Measurements from ENCODE around the gene ELFN1. TPM values are rescaled to one million over a fixed set of nuclear protein-coding genes. Genes with fewer than 3 reads are reported as not detected.

The ELFN1 gene
- total RNA-seq, 3 donors from 2014 or later: 0.26 to 0.44 (median 0.41) TPM

DNA sequence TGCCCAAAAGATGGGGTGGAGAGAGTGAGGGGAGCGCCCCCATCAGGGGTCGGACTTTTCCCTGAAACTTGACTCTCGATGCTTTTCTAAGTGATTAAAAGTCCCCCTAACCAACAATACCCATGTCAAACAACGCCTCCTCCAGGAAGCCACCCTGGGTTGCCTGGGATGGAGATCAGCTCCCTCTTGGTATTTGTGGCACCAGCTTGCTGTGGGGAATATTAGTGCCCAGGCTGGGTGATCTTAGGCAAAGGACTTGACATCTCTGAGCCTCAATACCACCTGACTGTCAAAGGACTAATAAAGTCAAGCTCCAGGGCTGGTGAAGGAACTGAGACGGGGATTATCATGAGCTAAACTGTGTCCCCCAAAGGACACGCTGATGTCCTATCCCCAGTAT, 18.2 kb upstream of the ELFN1 start:
- intact Hi-C loops (cut with DNase I, micrococcal nuclease): no loop called here
- no peak for DNase-seq
- Histone ChIP-seq H3K4me3 (no peak overlapping the region), H3K4me1 (ENCODE audit: low read depth) (no peaks in the 10 kb centered on the region), H3K9me3 (no peaks in the 10 kb centered on the region), H3K36me3 (ENCODE audit: low read depth) (no peaks in the 10 kb centered on the region)
- no peak for ATAC-seq
- TF ChIP-seq, protein P1, sequence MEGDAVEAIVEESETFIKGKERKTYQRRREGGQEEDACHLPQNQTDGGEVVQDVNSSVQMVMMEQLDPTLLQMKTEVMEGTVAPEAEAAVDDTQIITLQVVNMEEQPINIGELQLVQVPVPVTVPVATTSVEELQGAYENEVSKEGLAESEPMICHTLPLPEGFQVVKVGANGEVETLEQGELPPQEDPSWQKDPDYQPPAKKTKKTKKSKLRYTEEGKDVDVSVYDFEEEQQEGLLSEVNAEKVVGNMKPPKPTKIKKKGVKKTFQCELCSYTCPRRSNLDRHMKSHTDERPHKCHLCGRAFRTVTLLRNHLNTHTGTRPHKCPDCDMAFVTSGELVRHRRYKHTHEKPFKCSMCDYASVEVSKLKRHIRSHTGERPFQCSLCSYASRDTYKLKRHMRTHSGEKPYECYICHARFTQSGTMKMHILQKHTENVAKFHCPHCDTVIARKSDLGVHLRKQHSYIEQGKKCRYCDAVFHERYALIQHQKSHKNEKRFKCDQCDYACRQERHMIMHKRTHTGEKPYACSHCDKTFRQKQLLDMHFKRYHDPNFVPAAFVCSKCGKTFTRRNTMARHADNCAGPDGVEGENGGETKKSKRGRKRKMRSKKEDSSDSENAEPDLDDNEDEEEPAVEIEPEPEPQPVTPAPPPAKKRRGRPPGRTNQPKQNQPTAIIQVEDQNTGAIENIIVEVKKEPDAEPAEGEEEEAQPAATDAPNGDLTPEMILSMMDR (IDR thresholded peaks at IDR 0.05): no peak

DNA sequence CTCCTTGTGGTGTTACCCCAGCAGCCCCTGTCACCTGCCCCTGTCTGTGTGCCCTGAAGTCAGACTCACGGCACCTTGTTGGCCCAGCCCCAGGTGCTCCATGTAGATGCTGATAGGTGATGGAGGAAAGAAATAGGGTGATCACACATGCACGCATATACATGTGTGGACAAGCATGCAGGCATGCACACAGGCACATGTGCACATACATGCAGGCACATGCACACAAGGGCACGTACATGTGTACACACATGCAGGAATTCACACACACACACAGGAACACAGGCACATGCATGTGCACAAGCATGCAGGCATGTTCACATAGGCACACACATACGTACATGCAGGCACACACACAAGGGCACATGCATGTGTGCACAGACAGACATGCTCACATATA, 16.6 kb upstream of the ELFN1 start:
- peak in 1 of 3 donors; percentile 4 for DNase-seq
- H3K4me3 ChIP-seq: no peak overlapping the region
- H3K9me3 ChIP-seq: no peaks in the 10 kb centered on the region
- no peaks in the 10 kb centered on the region for H3K36me3 ChIP-seq (ENCODE audit: low read depth)
- no peaks in the 10 kb centered on the region for H3K4me1 ChIP-seq (ENCODE audit: low read depth)
- TF ChIP-seq, protein P1 (IDR thresholded peaks at IDR 0.05): no peak
- intact Hi-C loops (cut with DNase I, micrococcal nuclease): no loop called here
- no peak for ATAC-seq

DNA sequence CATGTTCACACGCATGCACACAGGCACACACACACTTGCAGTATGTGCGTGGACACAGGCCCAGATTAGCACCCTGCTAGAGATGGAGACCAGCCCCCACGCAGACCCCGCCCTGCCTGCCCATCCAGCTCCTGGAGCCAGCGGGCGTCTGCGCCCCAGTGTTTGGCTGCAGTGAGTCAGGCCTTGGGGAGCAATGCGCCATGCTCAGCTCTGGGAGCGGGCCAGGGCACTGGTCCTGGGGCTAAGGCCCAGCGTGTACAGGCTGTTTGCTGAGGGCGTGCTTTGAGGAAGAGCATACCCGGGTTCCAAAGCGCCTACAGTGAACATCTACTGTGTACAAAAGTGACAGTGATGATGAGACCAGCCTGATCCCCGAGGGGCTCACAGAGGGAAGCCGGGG, 16.0 kb upstream of the ELFN1 start:
- no peaks in the 10 kb centered on the region for H3K9me3 ChIP-seq
- TF ChIP-seq, protein P1 (IDR thresholded peaks at IDR 0.05): no peak
- no peak for ATAC-seq
- DNase-seq: peak in 1 of 3 donors; percentile 40
- no peak overlapping the region for H3K4me3 ChIP-seq
- intact Hi-C loops (cut with DNase I, micrococcal nuclease): no loop called here
- no peaks in the 10 kb centered on the region for H3K36me3 ChIP-seq (ENCODE audit: low read depth)
- H3K4me1 ChIP-seq (ENCODE audit: low read depth): no peaks in the 10 kb centered on the region

DNA sequence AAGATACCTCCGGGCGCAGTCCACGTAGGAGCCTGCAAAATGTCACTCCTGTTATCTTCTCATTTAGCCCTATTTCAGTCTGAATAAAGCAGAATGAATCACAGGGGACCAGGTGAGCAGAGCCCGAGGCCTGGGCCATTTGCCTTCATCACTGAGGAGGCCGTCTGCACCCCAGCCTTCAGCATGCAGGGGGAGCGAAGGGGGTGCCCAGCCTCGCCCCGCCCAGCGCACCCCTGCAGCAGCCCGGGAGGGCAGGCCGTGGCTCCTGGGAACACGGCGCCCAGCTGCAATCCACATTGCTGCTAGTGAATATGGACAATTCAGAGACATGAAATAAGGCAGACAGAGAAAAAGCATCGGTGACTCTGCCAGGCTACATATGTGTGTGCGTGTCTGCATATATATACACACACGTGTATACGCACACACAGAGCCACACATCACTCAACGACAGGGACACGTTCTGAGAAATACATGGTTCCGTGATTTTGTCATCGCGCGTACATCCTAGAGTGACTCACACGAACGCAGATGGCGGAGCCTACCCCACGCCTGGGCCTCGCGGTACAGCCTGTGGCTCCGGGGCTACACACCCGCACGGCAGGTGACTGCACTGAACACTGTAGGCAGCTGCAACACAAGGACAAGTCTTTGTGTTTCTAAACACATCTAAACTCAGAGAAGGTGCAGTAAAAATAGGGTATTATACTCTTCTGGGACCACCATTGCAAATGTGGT, 15.2 kb upstream of the ELFN1 start:
- DNase-seq (peak in 1 of 3 donors; percentile 3), ATAC-seq (no peak)
- intact Hi-C loops (cut with DNase I, micrococcal nuclease): no loop called here
- TF ChIP-seq, protein P1 (IDR thresholded peaks at IDR 0.05): no peak
- Histone ChIP-seq H3K9me3 (no peaks in the 10 kb centered on the region), H3K4me1 (ENCODE audit: low read depth) (no peaks in the 10 kb centered on the region), H3K36me3 (ENCODE audit: low read depth) (no peaks in the 10 kb centered on the region), H3K4me3 (no peak overlapping the region)

DNA sequence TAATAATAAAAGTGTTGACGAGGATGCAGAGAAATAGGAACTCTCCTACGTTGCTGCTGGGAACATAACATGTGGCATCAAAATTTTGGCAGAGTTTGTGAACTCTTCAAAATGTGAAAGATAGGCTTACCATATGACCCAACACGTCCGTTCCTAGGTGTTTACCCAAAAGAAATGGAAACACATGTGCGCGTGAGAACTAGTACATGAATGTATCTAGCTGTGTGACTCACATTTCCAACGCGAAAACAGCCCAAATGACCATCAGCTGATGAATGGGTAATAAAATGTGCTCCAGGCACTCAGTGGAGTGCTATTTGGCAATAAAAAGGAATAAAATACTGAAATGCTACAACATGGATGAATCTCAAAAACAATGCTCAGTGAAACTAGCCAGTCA, 10.4 kb upstream of the ELFN1 start:
- Histone ChIP-seq H3K4me1 (ENCODE audit: low read depth) (peaks cover 3% of the 10 kb centered on the region), H3K36me3 (ENCODE audit: low read depth) (no peaks in the 10 kb centered on the region), H3K9me3 (no peaks in the 10 kb centered on the region), H3K4me3 (no peak overlapping the region)
- TF ChIP-seq, protein P1 (IDR thresholded peaks at IDR 0.05): no peak
- ATAC-seq (no peak), DNase-seq (no peak)
- intact Hi-C loops (cut with DNase I, micrococcal nuclease): no loop called here
